ENCODE data around the gene CCDC149. TPM values are rescaled to one million over a fixed set of nuclear protein-coding genes. Genes with fewer than 3 reads are reported as not detected.

Gene CCDC149
- total RNA-seq, 1 experiment from 2014 or later: 5.3 TPM

- Histone ChIP-seq H3K9ac (ENCODE audit: low read length) (no peak overlapping the region), H3K27ac (ENCODE audit: low read depth, low read length) (no peak overlapping the region), H3K27me3 (ENCODE audit: insufficient read depth, low read length) (no peaks in the 10 kb centered on the region), H3K79me2 (ENCODE audit: insufficient read depth, low read length) (no peaks in the 10 kb centered on the region), H3K36me3 (ENCODE audit: control insufficient read depth in 1 of 2, insufficient read depth in 2 of 2, low read length in 2 of 2) (no peaks in the 10 kb centered on the region), H4K20me1 (ENCODE audit: insufficient read depth) (no peaks in the 10 kb centered on the region), H3K4me2 (ENCODE audit: low read length) (no peak overlapping the region), H3K4me3 (replicated peaks in 1 of 2; ENCODE audit: low read depth in 1 of 2, low read length in 2 of 2) (no peak overlapping the region), H3K9me2 (ENCODE audit: insufficient read depth) (no peaks in the 10 kb centered on the region), H3K9me3 (ENCODE audit: control insufficient read depth in 1 of 2, insufficient read depth in 1 of 2, low read depth in 1 of 2, low read length in 2 of 2) (no peaks in the 10 kb centered on the region), H3K4me1 (ENCODE audit: control insufficient read depth in 1 of 2, insufficient read depth in 2 of 2, low read length in 2 of 2) (no peaks in the 10 kb centered on the region), H2AFZ (ENCODE audit: low read depth, low read length, poor library complexity, severe bottlenecking) (no peak overlapping the region)
- ATAC-seq (no peak), DNase-seq (ENCODE audit: low read depth, low spot score) (no peak)
- TF ChIP-seq CEBPB (IDR thresholded peaks at IDR 0.05; ENCODE audit: low read depth) (no peak), FOSL1 (IDR thresholded peaks at IDR 0.05; ENCODE audit: low read depth) (no peak), EGR1 (IDR thresholded peaks at IDR 0.05; ENCODE audit: low read depth) (no peak)
- ChIA-PET CTCF (no interaction called here), RAD21 (ENCODE audit: low non-redundant PET in 1 of 2, low total read pairs in 2 of 2, uncharacterized antibody in 2 of 2, unreplicated experiment in 2 of 2) (no interaction called here), POLR2A (no interaction called here)
- intact Hi-C loops (cut with micrococcal nuclease): no loop called here
- BruUV-seq (replicated peaks): no TSS peak
Observed at GRCh38 chr4:24807611-24808010, 105.2 kb downstream of the CCDC149 start.

DNA sequence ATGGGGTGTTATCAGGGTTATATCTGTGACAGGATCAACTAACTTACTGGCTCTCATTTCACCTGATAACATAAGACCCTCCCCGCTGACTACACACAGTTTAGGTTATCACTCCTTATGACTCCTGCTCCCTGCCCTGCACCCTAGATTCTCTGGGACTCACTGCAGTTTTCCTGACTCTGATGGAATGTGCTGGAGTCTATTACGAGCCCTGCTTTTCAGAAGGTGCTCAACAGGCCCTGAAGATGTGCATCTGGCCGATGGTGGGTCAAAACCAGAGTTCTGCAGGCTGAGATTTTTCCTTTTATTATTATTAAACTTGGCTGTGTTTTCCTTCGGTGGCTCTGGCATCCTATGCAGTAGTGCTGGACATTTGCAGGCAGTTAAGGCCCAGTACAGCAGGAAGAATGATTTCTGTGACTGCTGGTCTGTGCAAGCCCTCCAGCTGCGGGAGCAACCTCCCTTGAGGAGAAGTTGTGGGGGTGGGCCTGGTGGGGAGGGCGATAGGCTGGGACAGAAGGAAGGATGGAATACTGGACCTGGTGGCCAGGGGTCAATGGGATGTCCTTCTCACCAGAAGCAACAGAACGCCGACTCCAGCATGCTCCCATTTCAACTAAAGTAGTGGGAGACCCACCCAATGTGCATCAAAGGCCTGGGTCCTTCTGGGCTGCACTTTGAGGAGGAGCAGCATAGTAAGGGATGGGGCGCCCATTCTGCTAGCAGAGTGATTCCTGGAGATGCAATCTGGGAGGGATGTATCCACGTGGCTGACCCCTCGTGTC lies 106.4 kb downstream of the CCDC149 start:
- Histone ChIP-seq H3K4me3 (replicated peaks in 1 of 2; ENCODE audit: low read depth in 1 of 2, low read length in 2 of 2) (no peak overlapping the region), H3K36me3 (ENCODE audit: control insufficient read depth in 1 of 2, insufficient read depth in 2 of 2, low read length in 2 of 2) (no peaks in the 10 kb centered on the region), H3K9me3 (ENCODE audit: control insufficient read depth in 1 of 2, insufficient read depth in 1 of 2, low read depth in 1 of 2, low read length in 2 of 2) (no peaks in the 10 kb centered on the region), H3K4me1 (ENCODE audit: control insufficient read depth in 1 of 2, insufficient read depth in 2 of 2, low read length in 2 of 2) (no peaks in the 10 kb centered on the region), H2AFZ (ENCODE audit: low read depth, low read length, poor library complexity, severe bottlenecking) (no peak overlapping the region), H3K27me3 (ENCODE audit: insufficient read depth, low read length) (0 out of 2 replicates have a peak, but pooled peaks cover 11% of the 10 kb centered on the region), H3K9me2 (ENCODE audit: insufficient read depth) (no peaks in the 10 kb centered on the region), H3K79me2 (ENCODE audit: insufficient read depth, low read length) (no peaks in the 10 kb centered on the region), H3K4me2 (ENCODE audit: low read length) (no peak overlapping the region), H3K9ac (ENCODE audit: low read length) (no peak overlapping the region), H3K27ac (ENCODE audit: low read depth, low read length) (no peak overlapping the region), H4K20me1 (ENCODE audit: insufficient read depth) (no peaks in the 10 kb centered on the region)
- no TSS peak for BruUV-seq (replicated peaks)
- no peak for ATAC-seq
- intact Hi-C loops (cut with micrococcal nuclease): no loop called here
- ChIA-PET POLR2A (no interaction called here), RAD21 (ENCODE audit: low non-redundant PET in 1 of 2, low total read pairs in 2 of 2, uncharacterized antibody in 2 of 2, unreplicated experiment in 2 of 2) (no interaction called here), CTCF (no interaction called here)
- no peak for DNase-seq (ENCODE audit: low read depth, low spot score)
- TF ChIP-seq, protein P1, sequence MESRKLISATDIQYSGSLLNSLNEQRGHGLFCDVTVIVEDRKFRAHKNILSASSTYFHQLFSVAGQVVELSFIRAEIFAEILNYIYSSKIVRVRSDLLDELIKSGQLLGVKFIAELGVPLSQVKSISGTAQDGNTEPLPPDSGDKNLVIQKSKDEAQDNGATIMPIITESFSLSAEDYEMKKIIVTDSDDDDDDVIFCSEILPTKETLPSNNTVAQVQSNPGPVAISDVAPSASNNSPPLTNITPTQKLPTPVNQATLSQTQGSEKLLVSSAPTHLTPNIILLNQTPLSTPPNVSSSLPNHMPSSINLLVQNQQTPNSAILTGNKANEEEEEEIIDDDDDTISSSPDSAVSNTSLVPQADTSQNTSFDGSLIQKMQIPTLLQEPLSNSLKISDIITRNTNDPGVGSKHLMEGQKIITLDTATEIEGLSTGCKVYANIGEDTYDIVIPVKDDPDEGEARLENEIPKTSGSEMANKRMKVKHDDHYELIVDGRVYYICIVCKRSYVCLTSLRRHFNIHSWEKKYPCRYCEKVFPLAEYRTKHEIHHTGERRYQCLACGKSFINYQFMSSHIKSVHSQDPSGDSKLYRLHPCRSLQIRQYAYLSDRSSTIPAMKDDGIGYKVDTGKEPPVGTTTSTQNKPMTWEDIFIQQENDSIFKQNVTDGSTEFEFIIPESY (IDR thresholded peaks at IDR 0.05; ENCODE audit: extremely low read depth, insufficient replicate concordance, low read length): no peak
- no peak for TF ChIP-seq TCF7L2 (IDR thresholded peaks at IDR 0.05; ENCODE audit: borderline replicate concordance, extremely low read depth, insufficient read depth, insufficient read length)
- no peak for TF ChIP-seq CEBPB (IDR thresholded peaks at IDR 0.05; ENCODE audit: low read depth)
- no peak for TF ChIP-seq SP1 (IDR thresholded peaks at IDR 0.05; ENCODE audit: low read depth)
- TF ChIP-seq EZH2 (IDR thresholded peaks at IDR 0.05): no peak
- TF ChIP-seq, protein P2, sequence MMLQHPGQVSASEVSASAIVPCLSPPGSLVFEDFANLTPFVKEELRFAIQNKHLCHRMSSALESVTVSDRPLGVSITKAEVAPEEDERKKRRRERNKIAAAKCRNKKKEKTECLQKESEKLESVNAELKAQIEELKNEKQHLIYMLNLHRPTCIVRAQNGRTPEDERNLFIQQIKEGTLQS (IDR thresholded peaks at IDR 0.05): no peak
- no peak for TF ChIP-seq CTCF (IDR thresholded peaks at IDR 0.05 in 2 of 3, conservative IDR thresholded peaks at IDR 0.05 in 1 of 3; ENCODE audit: borderline replicate concordance in 1 of 3, insufficient read depth in 1 of 3, low read depth in 2 of 3, low read length in 2 of 3)
- TF ChIP-seq, protein P3, sequence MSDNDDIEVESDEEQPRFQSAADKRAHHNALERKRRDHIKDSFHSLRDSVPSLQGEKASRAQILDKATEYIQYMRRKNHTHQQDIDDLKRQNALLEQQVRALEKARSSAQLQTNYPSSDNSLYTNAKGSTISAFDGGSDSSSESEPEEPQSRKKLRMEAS (IDR thresholded peaks at IDR 0.05): no peak
- TF ChIP-seq JUND (IDR thresholded peaks at IDR 0.05): no peak
- no peak for TF ChIP-seq POLR2A (IDR thresholded peaks at IDR 0.05; ENCODE audit: borderline replicate concordance, extremely low read depth, insufficient read depth, insufficient read length)
- TF ChIP-seq YY1 (IDR thresholded peaks at IDR 0.05; ENCODE audit: extremely low read depth, insufficient replicate concordance, low read depth, low read length): no peak
- TF ChIP-seq FOSL1 (IDR thresholded peaks at IDR 0.05; ENCODE audit: low read depth): no peak
- TF ChIP-seq EGR1 (IDR thresholded peaks at IDR 0.05; ENCODE audit: low read depth): no peak
- no peak for TF ChIP-seq ZNF274 (IDR thresholded peaks at IDR 0.05; ENCODE audit: low read depth, low read length)
